Stomach (tissue), 9 donors: Measurements from ENCODE around the gene FAM193B. TPM values are rescaled to one million over a fixed set of nuclear protein-coding genes. Genes with fewer than 3 reads are reported as not detected.

ENCODE experiments used
- DNase-seq, 2 donors: peaks; one replicate each; pipeline versions ENCODE4 v3.0.0 to v3.0.0-alpha.2; 2013 to 2019
- H3K27ac ChIP-seq, 5 donors: fragments of 200-600 bp in 4 of 5; sonication (generic) in 4 of 5; one replicate each; pipeline ENCODE4 v1.5.1; 2013 to 2019; ENCODE audit warnings: mild to moderate bottlenecking in 1 of 5, moderate library complexity in 1 of 5
- H3K27me3 ChIP-seq, 3 donors: fragments of 200-600 bp; sonication (generic); one replicate each; pipeline ENCODE4 v1.5.1; 2017 to 2019; ENCODE audit warnings: mixed run types in 1 of 3
- H3K36me3 ChIP-seq, 4 donors: fragments of 200-600 bp; sonication (generic); 1 replicate in 3 of 4; 2 replicates in 1 of 4; pipeline ENCODE4 v1.5.1; 2016 to 2019
- H3K4me1 ChIP-seq, 4 donors: fragments of 200-600 bp; sonication (generic); one replicate each; pipeline ENCODE4 v1.5.1; 2016 to 2019
- H3K4me3 ChIP-seq, 4 donors: fragments of 200-600 bp; sonication (generic) in 3 of 4; one replicate each; pipeline ENCODE4 v1.5.1; 2016 to 2019; ENCODE audit warnings: mild to moderate bottlenecking in 1 of 4
- H3K9me3 ChIP-seq, 4 donors: fragments of 200-600 bp; sonication (generic); one replicate each; pipeline ENCODE4 v1.5.1; 2016 to 2019
- EP300 ChIP-seq: sonication (generic); formaldehyde crosslinking; IDR thresholded peaks from one replicate; pipeline ENCODE4 v1.6.1; 2017; ENCODE audit warnings: antibody characterized with exemption
- POLR2A ChIP-seq, 4 donors: fragments of 450-650 bp; IDR thresholded peaks; one replicate each; pipeline ENCODE4 v1.6.1; 2016; ENCODE audit warnings: antibody characterized with exemption in 4 of 4, control low read depth in 2 of 4, mild to moderate bottlenecking in 1 of 4, moderate library complexity in 1 of 4
- POLR2AphosphoS5 ChIP-seq, 3 donors: sonication (generic); formaldehyde crosslinking; IDR thresholded peaks; one replicate each; pipeline ENCODE4 v1.6.1; 2016; ENCODE audit warnings: antibody characterized with exemption in 3 of 3
- WGBS, 5 donors: extraction: QIAGEN DNeasy Blood & Tissue Kit in 3 of 5; methylation state at CpG; one replicate each; pipeline versions ENCODE4 v1.1.5 to v1.1.7; 2013 to 2018; 5-methylcytosine and 5-hydroxymethylcytosine counted together
- intact Hi-C: fragments of 100-400 bp; cut with DNase I; formaldehyde crosslinking; loops from one replicate; pipeline ENCODE4 v1.15.1; 2023; ENCODE audit warnings: low total_unique reads
- polyA plus RNA-seq, 3 donors: library from polyadenylated mRNA; stranded (reverse); fragments of 200-250 nt; gene quantifications; one replicate each; pipeline ENCODE4 v1.2.3, GENCODE V29; 2013
- total RNA-seq, 5 donors: library from RNA; depleted of rRNA; stranded (reverse); fragments of >200 nt; gene quantifications; one replicate each; pipeline versions ENCODE4 v1.1.0 to v1.2.3, GENCODE V29; 2014 to 2016
- TF ChIP-seq, protein P1 (sequence below), 7 experiments: fragments of 450-650 bp in 4 of 7; fragments of 200-600 bp in 3 of 7; sonication (generic) in 3 of 7; IDR thresholded peaks; one replicate each; pipeline ENCODE4 v1.5.1; 2016 to 2019; ENCODE audit warnings: antibody characterized with exemption in 7 of 7, control low read depth in 2 of 7, mild to moderate bottlenecking in 1 of 7
- donor health status: healthy with polysubstance abuse.
- donor health status: Bipolar disorder and iron deficiency.
- donor health status: healthy.

FAM193B gene
- total and polyA plus RNA-seq, 8 donors, result 40.4 to 316 (median 138) TPM

DNA sequence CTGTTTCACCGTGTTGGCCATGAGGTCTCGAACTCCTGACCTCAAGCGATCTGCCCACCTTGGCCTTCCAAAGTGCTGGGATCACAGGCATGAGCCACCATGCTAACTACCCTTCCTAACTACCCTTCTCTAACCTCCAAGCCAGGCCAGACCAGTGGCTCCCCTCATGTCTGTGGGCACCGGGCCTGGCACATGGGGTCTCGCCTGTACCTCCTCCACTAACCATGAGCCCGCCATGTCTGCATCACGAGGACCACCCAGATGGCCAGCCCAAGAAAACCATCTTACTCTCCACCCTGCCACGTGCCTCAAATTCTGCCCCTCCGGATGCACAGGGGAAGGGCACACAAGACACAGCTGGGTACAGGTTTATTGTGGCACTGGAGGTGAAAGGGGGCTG, 71.3 kb downstream of the FAM193B start:
- Histone ChIP-seq H3K27ac (peak overlapping the region in 2 of 5 donors; percentile 16 to 38), H3K9me3 (no peaks in the 10 kb centered on the region), H3K4me3 (no peak overlapping the region), H3K27me3 (no peaks in the 10 kb centered on the region), H3K36me3 (peaks cover 23 to 60% (median 46%) of the 10 kb centered on the region in 4 donors), H3K4me1 (peaks cover 15 to 74% (median 45%) of the 10 kb centered on the region in 4 donors)
- intact Hi-C loops, result no loop called here
- TF ChIP-seq POLR2A (IDR thresholded peaks at IDR 0.05) (no peak), EP300 (no peak), POLR2AphosphoS5 (IDR thresholded peaks at IDR 0.05) (no peak)
- TF ChIP-seq, protein P1, sequence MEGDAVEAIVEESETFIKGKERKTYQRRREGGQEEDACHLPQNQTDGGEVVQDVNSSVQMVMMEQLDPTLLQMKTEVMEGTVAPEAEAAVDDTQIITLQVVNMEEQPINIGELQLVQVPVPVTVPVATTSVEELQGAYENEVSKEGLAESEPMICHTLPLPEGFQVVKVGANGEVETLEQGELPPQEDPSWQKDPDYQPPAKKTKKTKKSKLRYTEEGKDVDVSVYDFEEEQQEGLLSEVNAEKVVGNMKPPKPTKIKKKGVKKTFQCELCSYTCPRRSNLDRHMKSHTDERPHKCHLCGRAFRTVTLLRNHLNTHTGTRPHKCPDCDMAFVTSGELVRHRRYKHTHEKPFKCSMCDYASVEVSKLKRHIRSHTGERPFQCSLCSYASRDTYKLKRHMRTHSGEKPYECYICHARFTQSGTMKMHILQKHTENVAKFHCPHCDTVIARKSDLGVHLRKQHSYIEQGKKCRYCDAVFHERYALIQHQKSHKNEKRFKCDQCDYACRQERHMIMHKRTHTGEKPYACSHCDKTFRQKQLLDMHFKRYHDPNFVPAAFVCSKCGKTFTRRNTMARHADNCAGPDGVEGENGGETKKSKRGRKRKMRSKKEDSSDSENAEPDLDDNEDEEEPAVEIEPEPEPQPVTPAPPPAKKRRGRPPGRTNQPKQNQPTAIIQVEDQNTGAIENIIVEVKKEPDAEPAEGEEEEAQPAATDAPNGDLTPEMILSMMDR (IDR thresholded peaks at IDR 0.05), result no peak
- no peak for DNase-seq
- WGBS, 5 donors, result 94 to 96% (median 96%) methylated on average over 9 of the region's 9 CpGs

GRCh38 chr5:177482359-177482795, 72.0 kb downstream of the FAM193B start:
- H3K4me1 ChIP-seq, result peaks cover 15 to 76% (median 48%) of the 10 kb centered on the region in 4 donors
- peak overlapping the region in 2 of 5 donors; percentile 46 to 83 for H3K27ac ChIP-seq
- no peak overlapping the region for H3K4me3 ChIP-seq
- intact Hi-C loops, result no loop called here
- TF ChIP-seq POLR2AphosphoS5 (IDR thresholded peaks at IDR 0.05) (no peak), POLR2A (IDR thresholded peaks at IDR 0.05) (no peak), EP300 (no peak)
- TF ChIP-seq, protein P1 (IDR thresholded peaks at IDR 0.05), result no peak
- H3K27me3 ChIP-seq, result no peaks in the 10 kb centered on the region
- WGBS, 5 donors, result 79 to 94% (median 88%) methylated on average over 10 of the region's 10 CpGs
- no peak for DNase-seq
- peaks cover 16 to 54% (median 39%) of the 10 kb centered on the region in 4 donors for H3K36me3 ChIP-seq
- no peaks in the 10 kb centered on the region for H3K9me3 ChIP-seq

DNA sequence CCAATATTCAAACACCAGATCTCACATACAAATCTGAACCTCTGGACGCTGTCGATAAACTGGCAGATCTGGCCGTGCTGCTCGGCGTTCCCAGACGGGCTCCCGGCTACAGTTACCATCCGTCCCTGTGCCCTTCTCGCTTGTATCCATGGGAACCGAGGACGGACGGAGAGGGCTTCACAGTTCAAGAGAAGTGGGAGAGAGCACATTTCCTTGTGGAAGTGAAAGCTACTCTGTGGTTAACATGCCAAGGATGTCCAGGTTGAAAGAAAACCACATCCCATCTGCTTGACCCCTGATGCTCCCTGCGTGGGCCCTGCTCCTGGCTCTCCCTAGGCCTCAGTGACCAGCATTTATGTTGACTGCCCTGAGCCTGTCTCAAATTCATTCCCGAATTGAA, 74.6 kb downstream of the FAM193B start:
- TF ChIP-seq POLR2A (IDR thresholded peaks at IDR 0.05) (no peak), POLR2AphosphoS5 (IDR thresholded peaks at IDR 0.05) (no peak), EP300 (no peak)
- TF ChIP-seq, protein P1 (IDR thresholded peaks at IDR 0.05), result no peak
- H3K36me3 ChIP-seq, result peaks cover 13 to 28% (median 20%) of the 10 kb centered on the region in 4 donors
- peak overlapping the region in 4 of 5 donors; percentile 65 to 83 (median 80) for H3K27ac ChIP-seq
- no peak overlapping the region for H3K4me3 ChIP-seq
- 38 to 78% (median 68%) methylated on average over 14 of the region's 14 CpGs for WGBS, 5 donors
- no peaks in the 10 kb centered on the region for H3K27me3 ChIP-seq
- peak in 1 of 2 donors; percentile 56 for DNase-seq
- no peaks in the 10 kb centered on the region for H3K9me3 ChIP-seq
- intact Hi-C loops, result no loop called here
- H3K4me1 ChIP-seq, result peaks cover 15 to 89% (median 53%) of the 10 kb centered on the region in 4 donors

DNA sequence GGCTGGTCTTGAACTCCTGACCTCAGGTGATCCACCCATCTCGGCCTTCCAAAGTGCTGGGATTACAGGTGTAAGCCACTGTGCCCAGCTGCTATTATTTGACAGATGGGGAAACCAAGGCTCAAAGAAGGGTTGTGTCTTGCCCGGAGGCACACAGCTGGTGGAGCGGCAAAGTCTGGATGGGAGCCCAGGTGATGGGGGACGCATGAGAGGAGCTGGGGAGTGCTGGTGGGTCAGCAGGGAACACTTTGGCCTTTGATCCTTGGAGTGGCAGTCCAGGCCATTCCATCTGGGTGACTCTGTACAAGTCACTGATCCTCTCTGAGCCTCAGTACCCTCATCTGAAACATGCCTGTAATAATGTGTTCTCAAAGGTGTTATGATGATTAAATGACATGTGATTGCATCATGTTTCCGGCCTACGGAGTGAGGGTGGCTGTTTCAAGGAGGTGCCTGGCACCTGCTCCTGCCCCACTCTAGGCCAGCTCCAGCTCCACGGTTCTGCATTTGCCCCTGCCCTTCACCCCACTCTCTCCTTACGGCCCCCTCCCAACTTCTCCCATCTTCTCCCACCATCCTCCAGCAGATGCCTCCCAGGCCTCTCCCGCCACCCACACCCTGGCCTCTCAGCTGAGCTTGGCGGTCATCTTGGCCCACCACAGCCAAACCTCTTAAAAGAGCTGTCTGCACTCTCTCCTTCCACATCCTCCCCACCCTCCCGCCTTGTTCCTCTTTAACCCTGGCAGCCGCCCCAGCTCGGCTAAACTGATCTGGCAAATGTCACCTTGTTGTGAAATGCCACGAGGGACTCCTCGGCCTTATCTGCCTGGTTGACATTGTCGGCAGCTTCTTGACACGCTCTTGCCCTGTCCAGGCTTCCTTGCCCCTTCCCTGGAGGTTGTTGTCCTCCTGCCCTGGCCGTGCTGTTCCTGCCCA, 75.4 kb downstream of the FAM193B start:
- WGBS, 5 donors, result 23 to 40% (median 29%) methylated on average over 18 of the region's 18 CpGs
- Histone ChIP-seq H3K27ac (peak overlapping the region; percentile 39 to 83 (median 78)), H3K4me3 (no peak overlapping the region), H3K9me3 (no peaks in the 10 kb centered on the region), H3K36me3 (peaks cover 9 to 20% (median 14%) of the 10 kb centered on the region in 4 donors), H3K4me1 (peaks cover 15 to 87% (median 53%) of the 10 kb centered on the region in 4 donors), H3K27me3 (peaks cover 0 to 5% (median 0%) of the 10 kb centered on the region in 3 donors)
- peak; percentile 80 to 82 for DNase-seq
- TF ChIP-seq POLR2AphosphoS5 (IDR thresholded peaks at IDR 0.05), result peak; percentile 61 to 77 (median 68)
- TF ChIP-seq, protein P1 (IDR thresholded peaks at IDR 0.05), result no peak
- intact Hi-C loops, result no loop called here
